ENCODE data around the gene TMEM260.
"Not testable (repeated sequence)": the region's sequence is repeated elsewhere in the genome, so short reads cannot be mapped to it uniquely, and the experiment has no call there.

TMEM260 gene

GRCh38 chr14:56603648-56604047 is 24.1 kb downstream of the TMEM260 start:
- DNase-seq = no peak

GRCh38 chr14:56608689-56609088 is 29.1 kb downstream of the TMEM260 start:
- no peak for DNase-seq

- not testable (repeated sequence) for DNase-seq
Observed at GRCh38 chr14:56611663-56612062, 32.1 kb downstream of the TMEM260 start.

- no peak for DNase-seq
Observed at GRCh38 chr14:56617084-56617483, 37.5 kb downstream of the TMEM260 start.

- DNase-seq = no peak
Observed at GRCh38 chr14:56630707-56631106, 51.1 kb downstream of the TMEM260 start.

- no peak for DNase-seq
Observed at GRCh38 chr14:56632195-56632594, 52.6 kb downstream of the TMEM260 start.

- no peak for DNase-seq
Observed at GRCh38 chr14:56633544-56633943, 53.9 kb downstream of the TMEM260 start.

GRCh38 chr14:56635041-56635440 is 55.4 kb downstream of the TMEM260 start:
- no peak for DNase-seq

GRCh38 chr14:56647493-56647892 is 67.9 kb downstream of the TMEM260 start:
- no peak for DNase-seq

- peak; percentile 51 for DNase-seq
Observed at GRCh38 chr14:56648508-56649301, 69.1 kb downstream of the TMEM260 start.

- no peak for DNase-seq
Observed at GRCh38 chr14:56649382-56649781, 69.8 kb downstream of the TMEM260 start.

- DNase-seq = no peak
Observed at GRCh38 chr14:56650048-56650447, 70.5 kb downstream of the TMEM260 start.

GRCh38 chr14:56650979-56651378 is 71.4 kb downstream of the TMEM260 start:
- no peak for DNase-seq

GRCh38 chr14:56657604-56658003 is 78.0 kb downstream of the TMEM260 start:
- no peak for DNase-seq

GRCh38 chr14:56659378-56659777 is 79.8 kb downstream of the TMEM260 start:
- DNase-seq = no peak

GRCh38 chr14:56659964-56660551 is 80.5 kb downstream of the TMEM260 start:
- DNase-seq = peak; percentile 44

- no peak for DNase-seq
Observed at GRCh38 chr14:56660677-56661389, 81.2 kb downstream of the TMEM260 start.

- no peak for DNase-seq
Observed at GRCh38 chr14:56661478-56661877, 81.9 kb downstream of the TMEM260 start.

GRCh38 chr14:56664811-56665421 is 85.3 kb downstream of the TMEM260 start:
- DNase-seq = no peak

- DNase-seq = no peak
Observed at GRCh38 chr14:56666294-56666693, 86.7 kb downstream of the TMEM260 start.

GRCh38 chr14:56666716-56667115 is 87.1 kb downstream of the TMEM260 start:
- no peak for DNase-seq

GRCh38 chr14:56667290-56667689 is 87.7 kb downstream of the TMEM260 start:
- not testable (repeated sequence) for DNase-seq

GRCh38 chr14:56676042-56676441 is 96.4 kb downstream of the TMEM260 start:
- no peak for DNase-seq
